Fibroblast of villous mesenchyme (primary cell): ENCODE data around the gene C12orf76. TPM values are rescaled to one million over a fixed set of nuclear protein-coding genes. Genes with fewer than 3 reads are reported as not detected.
"Not testable (repeated sequence)": the region's sequence is repeated elsewhere in the genome, so short reads cannot be mapped to it uniquely, and the experiment has no call there.

Experiments used
- DNase-seq: peaks from one replicate; pipeline ENCODE4 v3.0.0-alpha.2; 2010; ENCODE audit warnings: low read depth
- H3K4me3 ChIP-seq: 2 replicates; pipeline ENCODE4 v1.5.1; 2011; ENCODE audit warnings: low read depth, mild to moderate bottlenecking, low read length
- total RNA-seq: library from RNA; depleted of rRNA; stranded (reverse); fragments of >200 nt; gene quantifications from 2 replicates; pipeline ENCODE4 v1.2.3, GENCODE V29; 2012
- TF ChIP-seq, protein P1 (sequence below): IDR thresholded peaks from 2 replicates; pipeline ENCODE4 v1.5.1; 2012; ENCODE audit warnings: low read depth, mild to moderate bottlenecking, low read length; ENCODE audit not compliant: insufficient read depth

The C12orf76 gene
- total RNA-seq, 1 donor: 9.5 TPM

DNA sequence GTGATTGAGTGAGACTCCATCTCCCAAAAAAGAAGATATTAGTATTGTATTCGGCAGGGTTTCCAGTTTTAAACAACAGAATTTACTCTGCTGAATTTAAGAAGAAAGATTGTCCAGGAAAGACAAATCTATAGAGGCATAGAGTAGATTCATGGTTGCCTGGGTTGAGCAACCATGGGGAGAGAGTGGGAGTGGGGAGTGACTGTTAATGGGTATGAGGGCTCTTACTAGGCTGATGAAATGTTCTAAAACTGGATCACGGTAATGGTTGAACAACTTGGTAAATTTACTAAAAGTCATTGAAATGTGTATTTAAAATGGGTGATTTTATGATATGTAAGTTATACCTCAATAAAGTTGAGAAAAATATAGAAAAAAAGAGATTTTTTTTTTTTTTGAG lies 13.9 kb upstream of the C12orf76 start:
- TF ChIP-seq, protein P1, sequence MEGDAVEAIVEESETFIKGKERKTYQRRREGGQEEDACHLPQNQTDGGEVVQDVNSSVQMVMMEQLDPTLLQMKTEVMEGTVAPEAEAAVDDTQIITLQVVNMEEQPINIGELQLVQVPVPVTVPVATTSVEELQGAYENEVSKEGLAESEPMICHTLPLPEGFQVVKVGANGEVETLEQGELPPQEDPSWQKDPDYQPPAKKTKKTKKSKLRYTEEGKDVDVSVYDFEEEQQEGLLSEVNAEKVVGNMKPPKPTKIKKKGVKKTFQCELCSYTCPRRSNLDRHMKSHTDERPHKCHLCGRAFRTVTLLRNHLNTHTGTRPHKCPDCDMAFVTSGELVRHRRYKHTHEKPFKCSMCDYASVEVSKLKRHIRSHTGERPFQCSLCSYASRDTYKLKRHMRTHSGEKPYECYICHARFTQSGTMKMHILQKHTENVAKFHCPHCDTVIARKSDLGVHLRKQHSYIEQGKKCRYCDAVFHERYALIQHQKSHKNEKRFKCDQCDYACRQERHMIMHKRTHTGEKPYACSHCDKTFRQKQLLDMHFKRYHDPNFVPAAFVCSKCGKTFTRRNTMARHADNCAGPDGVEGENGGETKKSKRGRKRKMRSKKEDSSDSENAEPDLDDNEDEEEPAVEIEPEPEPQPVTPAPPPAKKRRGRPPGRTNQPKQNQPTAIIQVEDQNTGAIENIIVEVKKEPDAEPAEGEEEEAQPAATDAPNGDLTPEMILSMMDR: no peak

DNA sequence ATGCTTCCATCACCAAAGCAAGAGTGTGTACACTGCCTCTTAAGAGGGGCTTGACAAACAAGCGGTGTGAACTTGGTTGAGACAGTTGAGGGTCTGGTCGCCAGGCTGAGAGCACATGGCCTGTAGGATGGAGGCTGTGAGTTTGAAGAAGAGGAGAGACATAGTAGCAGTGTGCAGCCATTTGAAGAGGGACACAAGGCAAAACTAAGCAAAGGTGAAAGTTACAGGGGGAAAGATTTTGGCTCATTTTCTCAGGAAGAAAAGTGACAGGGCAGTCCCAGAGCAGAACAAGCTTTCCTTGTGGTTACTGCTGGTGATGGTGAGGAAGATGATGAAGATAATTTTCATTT lies 11.3 kb upstream of the C12orf76 start:
- TF ChIP-seq, protein P1: no peak
- H3K4me3 ChIP-seq: no peak overlapping the region
- no peak for DNase-seq

More for the DNA sequence above, 13.9 kb upstream of the C12orf76 start:
- DNase-seq: no peak
- no peak overlapping the region for H3K4me3 ChIP-seq

DNA sequence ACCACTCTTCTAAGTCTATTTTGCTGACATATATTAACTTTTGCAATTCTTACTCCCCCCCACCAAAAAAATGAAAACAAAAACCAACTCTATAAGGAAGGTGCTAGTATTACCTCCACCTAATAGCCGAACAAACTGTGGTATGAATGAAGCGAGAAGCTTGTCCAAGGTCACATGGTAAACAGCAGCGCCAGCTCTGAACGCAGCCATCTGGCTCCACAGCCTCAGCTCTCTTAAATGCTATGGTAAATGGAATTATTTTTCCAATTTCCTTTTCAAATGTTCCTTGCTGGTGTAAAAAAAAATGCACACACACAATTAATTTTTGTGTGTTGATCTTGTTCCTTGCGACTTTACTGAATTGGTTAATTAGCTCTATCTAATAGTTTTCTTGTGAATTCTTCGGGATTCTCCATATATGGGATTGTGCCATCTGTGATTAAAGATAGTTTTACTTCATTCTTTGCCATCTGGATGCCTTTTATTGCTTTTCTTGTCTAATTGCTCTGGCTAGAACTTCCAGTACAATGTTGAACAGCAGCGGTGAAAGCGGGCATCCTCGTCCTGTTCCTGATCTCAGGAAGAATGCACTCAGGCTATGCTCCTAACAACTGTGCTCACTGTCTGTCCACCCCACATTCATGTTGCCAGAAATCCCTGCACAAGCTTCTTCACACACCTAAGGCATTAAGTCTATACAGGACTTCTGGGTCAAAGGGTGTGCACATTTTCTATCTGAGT lies 10.7 kb upstream of the C12orf76 start:
- TF ChIP-seq, protein P1: no peak
- no peak for DNase-seq
- no peak overlapping the region for H3K4me3 ChIP-seq

DNA sequence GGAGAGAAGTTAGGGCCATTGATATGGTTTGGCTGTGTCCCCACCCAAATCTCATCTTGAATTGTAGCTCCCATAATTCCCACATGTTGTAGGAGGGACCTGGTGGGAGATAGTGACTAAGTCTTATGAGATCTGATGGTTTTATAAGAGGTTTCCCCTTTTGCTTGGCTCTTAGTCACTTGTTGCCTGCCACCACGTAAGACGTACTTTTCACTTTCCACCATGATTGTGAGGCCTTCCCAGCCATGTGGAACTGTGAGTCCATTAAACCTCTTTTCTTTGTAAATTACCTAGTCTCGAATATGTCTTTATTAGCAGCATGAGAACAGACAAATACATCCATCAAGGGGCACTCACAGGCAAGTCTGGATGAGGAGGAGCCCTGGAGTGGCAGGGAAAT lies 8.3 kb upstream of the C12orf76 start:
- not testable (repeated sequence) for DNase-seq, H3K4me3 ChIP-seq

DNA sequence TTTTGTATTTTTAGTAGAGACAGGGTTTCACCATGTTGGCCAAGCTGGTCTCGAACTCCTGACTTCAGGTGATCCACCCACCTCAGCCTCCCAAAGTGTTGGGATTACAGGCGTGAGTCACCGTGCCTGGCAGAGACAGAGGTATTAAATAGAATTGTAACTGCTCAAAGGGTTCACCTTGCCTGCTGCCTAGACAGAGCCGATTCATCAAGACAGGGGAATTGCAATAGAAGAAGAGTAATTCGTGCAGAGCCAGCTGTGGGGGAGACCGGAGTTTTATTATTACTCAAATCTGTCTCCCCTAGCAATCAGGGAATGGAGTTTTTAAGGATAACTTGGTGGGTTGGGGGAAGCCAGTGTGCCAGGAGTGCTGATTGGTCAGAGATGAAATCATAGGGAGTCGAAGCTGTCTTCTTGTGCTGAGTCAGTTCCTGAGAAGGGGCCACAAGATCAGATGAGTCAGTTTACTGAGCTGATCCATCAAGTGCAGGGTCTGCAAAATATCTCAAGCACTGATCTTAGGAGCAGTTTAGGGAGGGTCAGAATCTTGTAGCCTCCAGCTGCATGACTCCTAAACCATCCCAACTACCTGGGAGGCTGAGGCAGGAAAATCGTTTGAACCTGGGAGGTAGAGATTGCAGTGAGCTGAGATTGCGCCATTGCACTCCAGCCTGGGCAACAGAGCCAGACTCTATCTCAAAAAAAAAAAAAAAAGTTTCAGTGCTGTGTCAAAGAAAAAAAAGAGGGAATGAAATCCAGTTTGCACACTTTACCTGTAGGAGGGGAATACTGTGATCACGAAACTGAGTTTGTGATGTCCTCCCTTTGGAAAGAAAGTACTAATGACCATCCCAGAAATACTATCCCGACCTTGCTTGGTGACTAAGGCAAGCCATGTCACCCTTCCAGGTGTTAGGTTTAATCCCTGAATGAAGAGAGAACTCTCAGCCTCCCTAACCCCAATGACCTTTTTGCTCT lies 7.3 kb upstream of the C12orf76 start:
- not testable (repeated sequence) for H3K4me3 ChIP-seq
- DNase-seq: peak; percentile 89

DNA sequence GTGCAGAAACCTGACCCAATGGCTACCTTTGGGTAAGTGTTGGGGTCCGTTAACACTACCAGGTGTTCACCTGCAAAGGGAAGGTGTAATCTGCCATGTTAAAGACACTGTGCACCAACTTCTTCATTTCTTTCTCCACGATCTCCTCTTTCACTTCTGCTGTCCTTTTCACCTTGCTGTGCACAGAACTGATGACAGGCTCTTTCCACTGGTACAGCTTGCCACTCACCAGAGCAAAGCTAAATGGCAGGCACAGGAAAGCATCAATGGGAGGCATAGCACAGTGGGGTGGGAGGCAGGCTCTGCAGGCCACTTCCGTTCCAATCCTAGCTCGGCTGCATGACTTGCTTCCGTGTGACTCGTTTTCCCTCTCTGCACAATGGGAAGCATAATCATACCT lies 2.6 kb upstream of the C12orf76 start:
- no peak for DNase-seq
- no peak overlapping the region for H3K4me3 ChIP-seq
- TF ChIP-seq, protein P1: no peak

DNA sequence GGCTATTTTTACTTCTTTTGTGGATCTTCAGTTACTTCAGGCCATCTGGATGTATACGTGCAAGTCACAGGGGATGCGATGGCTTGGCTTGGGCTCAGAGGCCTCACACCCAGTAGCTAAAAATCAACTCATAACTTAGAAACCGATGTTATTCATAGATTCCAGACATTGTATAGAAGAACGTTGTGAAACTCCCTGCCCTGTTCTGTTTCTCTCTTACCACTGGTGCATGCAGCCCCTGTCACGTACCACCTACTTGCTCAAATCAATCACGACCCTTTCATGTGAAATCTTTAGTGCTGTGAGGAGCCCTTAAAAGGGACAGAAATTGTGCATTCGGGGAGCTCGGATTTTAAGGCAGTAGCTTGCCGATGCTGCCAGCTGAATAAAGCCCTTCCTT lies 1.3 kb upstream of the C12orf76 start:
- not testable (repeated sequence) for H3K4me3 ChIP-seq, DNase-seq

DNA sequence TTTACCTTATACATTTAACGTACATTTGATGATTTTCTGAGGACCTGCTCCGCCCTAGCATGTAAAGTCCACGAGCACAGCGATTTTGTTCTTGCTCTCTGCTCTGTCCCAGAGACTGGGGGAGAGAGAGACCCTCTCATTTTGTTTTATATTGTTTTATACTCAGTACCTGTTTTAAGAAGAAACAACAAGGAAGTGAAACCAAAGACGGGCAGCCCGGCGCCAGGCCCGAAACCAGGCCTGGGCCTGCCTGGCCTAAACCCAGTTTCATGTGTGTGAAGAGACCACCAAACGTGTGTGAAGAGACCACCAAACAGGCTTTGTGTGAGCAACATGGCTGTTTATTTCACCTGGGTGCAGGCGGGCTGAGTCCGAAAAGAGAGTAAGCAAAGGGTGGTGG lies 712 bp upstream of the C12orf76 start:
- H3K4me3 ChIP-seq: peak overlapping the region; percentile 89
- DNase-seq: not testable (repeated sequence)
